ENCODE measurements around the gene CCL19.

CCL19 gene

DNA sequence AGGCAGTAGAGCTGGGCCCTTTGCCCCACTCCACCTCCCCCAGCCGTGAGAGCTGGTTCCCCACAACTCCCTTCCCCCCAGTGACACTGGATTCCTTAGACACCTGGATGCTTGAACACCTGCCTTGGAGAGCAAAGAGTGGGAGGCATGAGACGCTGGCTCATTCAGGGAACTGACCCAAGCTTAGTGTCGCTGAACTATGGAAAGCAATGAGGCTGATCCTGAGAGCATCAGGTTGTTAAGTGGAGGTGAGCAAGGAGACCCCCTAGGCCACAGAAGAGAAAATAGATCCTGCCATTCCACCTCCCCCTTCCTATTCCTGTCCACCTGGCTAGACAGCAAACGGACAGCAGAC, 2.0 kb downstream of the CCL19 start:
- Histone ChIP-seq H3K9me3 (ENCODE audit: severe bottlenecking) (no peaks in the 10 kb centered on the region), H3K27ac (ENCODE audit: poor library complexity, severe bottlenecking) (no peak overlapping the region), H3K27me3 (ENCODE audit: insufficient read depth, poor library complexity, severe bottlenecking) (no peaks in the 10 kb centered on the region), H3K4me1 (ENCODE audit: insufficient read depth, poor library complexity, severe bottlenecking) (no peaks in the 10 kb centered on the region), H3K36me3 (ENCODE audit: low read depth) (no peaks in the 10 kb centered on the region), H3K4me3 (ENCODE audit: severe bottlenecking) (no peak overlapping the region)
- TF ChIP-seq, protein P1, sequence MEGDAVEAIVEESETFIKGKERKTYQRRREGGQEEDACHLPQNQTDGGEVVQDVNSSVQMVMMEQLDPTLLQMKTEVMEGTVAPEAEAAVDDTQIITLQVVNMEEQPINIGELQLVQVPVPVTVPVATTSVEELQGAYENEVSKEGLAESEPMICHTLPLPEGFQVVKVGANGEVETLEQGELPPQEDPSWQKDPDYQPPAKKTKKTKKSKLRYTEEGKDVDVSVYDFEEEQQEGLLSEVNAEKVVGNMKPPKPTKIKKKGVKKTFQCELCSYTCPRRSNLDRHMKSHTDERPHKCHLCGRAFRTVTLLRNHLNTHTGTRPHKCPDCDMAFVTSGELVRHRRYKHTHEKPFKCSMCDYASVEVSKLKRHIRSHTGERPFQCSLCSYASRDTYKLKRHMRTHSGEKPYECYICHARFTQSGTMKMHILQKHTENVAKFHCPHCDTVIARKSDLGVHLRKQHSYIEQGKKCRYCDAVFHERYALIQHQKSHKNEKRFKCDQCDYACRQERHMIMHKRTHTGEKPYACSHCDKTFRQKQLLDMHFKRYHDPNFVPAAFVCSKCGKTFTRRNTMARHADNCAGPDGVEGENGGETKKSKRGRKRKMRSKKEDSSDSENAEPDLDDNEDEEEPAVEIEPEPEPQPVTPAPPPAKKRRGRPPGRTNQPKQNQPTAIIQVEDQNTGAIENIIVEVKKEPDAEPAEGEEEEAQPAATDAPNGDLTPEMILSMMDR (IDR thresholded peaks at IDR 0.05; ENCODE audit: poor library complexity, severe bottlenecking), result no peak
- ATAC-seq (ENCODE audit: low read depth) (no peak), DNase-seq (ENCODE audit: low spot score) (no peak)

DNA sequence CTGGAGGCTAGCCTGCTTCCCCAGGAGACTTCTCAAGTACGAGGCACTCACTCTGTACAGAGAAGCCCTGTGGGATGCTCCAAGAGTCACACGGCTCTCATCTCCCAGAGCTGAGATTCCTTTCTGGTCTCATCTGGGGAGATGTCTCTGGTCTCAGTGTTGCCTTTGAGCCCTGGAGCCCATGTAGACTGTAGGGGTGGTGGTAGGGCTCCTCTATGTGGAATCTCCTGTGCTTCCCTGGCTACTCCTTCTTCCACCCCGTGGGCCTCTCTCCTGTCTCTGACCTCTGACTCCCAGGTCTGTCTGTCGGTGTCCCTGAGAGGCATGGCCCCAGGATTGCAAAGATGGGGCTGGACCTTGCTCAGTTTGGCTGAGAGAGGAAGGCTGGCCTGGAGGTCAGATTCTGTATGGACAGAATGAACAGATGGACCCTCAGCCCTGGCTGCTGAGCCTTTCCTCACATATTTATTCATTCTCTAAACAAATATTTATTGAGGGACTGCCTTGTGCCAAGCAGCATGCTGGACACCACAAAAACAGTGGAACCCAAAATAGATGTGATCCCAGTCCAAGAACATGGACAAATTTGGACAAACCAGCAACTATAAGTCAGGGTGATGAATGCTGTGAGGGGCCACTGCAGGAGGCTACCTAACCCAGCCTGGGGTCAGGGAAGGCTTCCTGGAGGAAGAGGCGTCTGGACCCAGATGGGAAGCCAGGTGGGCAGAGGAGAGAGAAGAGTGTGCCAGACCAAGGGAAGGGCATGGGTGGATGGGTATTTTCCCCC, 2.6 kb downstream of the CCL19 start:
- Histone ChIP-seq H3K4me1 (ENCODE audit: insufficient read depth, poor library complexity, severe bottlenecking) (no peaks in the 10 kb centered on the region), H3K4me3 (ENCODE audit: severe bottlenecking) (no peak overlapping the region), H3K36me3 (ENCODE audit: low read depth) (no peaks in the 10 kb centered on the region), H3K27ac (ENCODE audit: poor library complexity, severe bottlenecking) (no peak overlapping the region), H3K27me3 (ENCODE audit: insufficient read depth, poor library complexity, severe bottlenecking) (no peaks in the 10 kb centered on the region), H3K9me3 (ENCODE audit: severe bottlenecking) (no peaks in the 10 kb centered on the region)
- ATAC-seq (ENCODE audit: low read depth) (no peak), DNase-seq (ENCODE audit: low spot score) (no peak)
- TF ChIP-seq, protein P1 (IDR thresholded peaks at IDR 0.05; ENCODE audit: poor library complexity, severe bottlenecking), result no peak

DNA sequence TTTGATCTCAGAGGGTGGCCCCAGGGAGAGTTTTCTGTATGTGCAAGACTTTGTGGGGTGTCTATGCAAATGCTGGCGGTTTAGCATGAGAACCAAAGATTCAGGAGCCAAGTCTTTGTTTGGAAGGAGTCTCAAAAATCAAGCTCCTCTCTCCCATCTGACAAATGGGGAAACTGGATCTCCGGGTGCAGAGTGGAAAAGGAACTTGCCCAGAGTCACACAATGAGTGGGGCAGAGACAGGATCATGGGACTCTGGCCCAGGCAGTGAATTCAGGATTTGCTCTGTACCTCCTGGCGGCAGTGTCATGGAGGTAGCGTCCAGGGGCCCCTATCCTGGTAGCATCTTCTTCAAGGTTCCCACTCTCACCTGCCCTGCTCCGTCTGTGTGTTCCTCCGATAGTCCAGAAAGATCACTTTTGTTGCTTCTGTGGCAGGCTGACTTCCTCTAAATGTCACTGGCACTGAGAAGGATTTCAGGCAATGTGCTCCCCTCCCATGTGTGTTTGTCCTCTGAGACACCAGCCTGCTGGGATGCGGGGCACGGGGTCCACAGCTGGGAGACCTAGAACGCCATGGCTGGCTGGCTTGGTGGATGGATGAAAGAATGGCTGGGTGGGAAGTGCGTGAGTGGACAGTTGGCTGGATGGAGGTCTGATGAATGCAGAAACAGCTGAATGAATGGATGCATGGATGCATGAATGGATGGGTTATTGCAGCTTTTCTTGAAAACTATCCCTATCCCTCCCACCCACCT, 3.6 kb downstream of the CCL19 start:
- H3K9me3 ChIP-seq (ENCODE audit: severe bottlenecking), result no peaks in the 10 kb centered on the region
- H3K4me3 ChIP-seq (ENCODE audit: severe bottlenecking), result no peak overlapping the region
- no peaks in the 10 kb centered on the region for H3K4me1 ChIP-seq (ENCODE audit: insufficient read depth, poor library complexity, severe bottlenecking)
- H3K27me3 ChIP-seq (ENCODE audit: insufficient read depth, poor library complexity, severe bottlenecking), result no peaks in the 10 kb centered on the region
- TF ChIP-seq, protein P1 (IDR thresholded peaks at IDR 0.05; ENCODE audit: poor library complexity, severe bottlenecking), result no peak
- no peaks in the 10 kb centered on the region for H3K36me3 ChIP-seq (ENCODE audit: low read depth)
- ATAC-seq (ENCODE audit: low read depth) (no peak), DNase-seq (ENCODE audit: low spot score) (no peak)
- no peak overlapping the region for H3K27ac ChIP-seq (ENCODE audit: poor library complexity, severe bottlenecking)

DNA sequence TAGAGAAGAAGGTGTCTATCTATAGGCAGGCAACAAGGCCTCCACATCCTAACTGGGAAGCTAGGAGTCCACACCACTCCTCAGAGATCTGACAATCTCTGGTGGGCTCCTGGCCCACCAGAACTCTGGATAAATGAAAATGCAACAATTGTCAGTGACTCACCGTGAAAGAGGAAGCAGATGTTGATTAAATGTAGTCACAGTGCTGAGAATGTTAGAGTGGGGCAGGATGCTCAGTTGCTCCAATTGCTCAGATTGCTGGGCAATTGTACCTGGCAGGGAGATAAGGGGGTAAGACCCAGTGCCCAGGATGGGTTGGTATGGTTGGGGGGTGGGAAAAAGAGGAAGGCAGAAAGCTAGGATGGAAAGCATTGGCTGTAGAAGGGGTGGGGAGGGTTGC, 4.3 kb downstream of the CCL19 start:
- H3K4me3 ChIP-seq (ENCODE audit: severe bottlenecking), result no peak overlapping the region
- H3K9me3 ChIP-seq (ENCODE audit: severe bottlenecking), result no peaks in the 10 kb centered on the region
- ATAC-seq (ENCODE audit: low read depth) (no peak), DNase-seq (ENCODE audit: low spot score) (no peak)
- no peaks in the 10 kb centered on the region for H3K4me1 ChIP-seq (ENCODE audit: insufficient read depth, poor library complexity, severe bottlenecking)
- H3K36me3 ChIP-seq (ENCODE audit: low read depth), result no peaks in the 10 kb centered on the region
- TF ChIP-seq, protein P1 (IDR thresholded peaks at IDR 0.05; ENCODE audit: poor library complexity, severe bottlenecking), result no peak
- H3K27me3 ChIP-seq (ENCODE audit: insufficient read depth, poor library complexity, severe bottlenecking), result no peaks in the 10 kb centered on the region
- H3K27ac ChIP-seq (ENCODE audit: poor library complexity, severe bottlenecking), result no peak overlapping the region

DNA sequence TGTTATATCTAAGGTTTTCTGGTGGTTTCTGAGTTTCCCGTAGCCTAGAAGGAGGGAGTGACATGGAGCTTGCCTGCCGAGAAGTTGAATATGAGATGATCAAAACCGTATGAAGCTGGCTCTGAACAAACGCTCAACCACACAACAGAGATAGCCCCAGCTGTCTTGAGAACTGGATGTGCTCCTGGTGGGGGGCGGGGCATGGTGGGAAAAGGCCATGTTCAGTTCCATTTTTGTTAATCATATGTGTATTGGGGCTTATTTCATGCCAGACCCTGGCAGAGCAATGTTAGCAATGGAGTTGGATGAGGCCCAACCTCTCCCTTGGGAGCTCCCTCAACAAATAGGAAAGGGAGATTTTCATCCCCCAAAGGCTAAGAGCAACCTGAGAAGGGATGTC, 4.8 kb downstream of the CCL19 start:
- Histone ChIP-seq H3K4me1 (ENCODE audit: insufficient read depth, poor library complexity, severe bottlenecking) (no peaks in the 10 kb centered on the region), H3K27ac (ENCODE audit: poor library complexity, severe bottlenecking) (no peak overlapping the region), H3K4me3 (ENCODE audit: severe bottlenecking) (no peak overlapping the region), H3K9me3 (ENCODE audit: severe bottlenecking) (no peaks in the 10 kb centered on the region), H3K27me3 (ENCODE audit: insufficient read depth, poor library complexity, severe bottlenecking) (no peaks in the 10 kb centered on the region), H3K36me3 (ENCODE audit: low read depth) (no peaks in the 10 kb centered on the region)
- TF ChIP-seq, protein P1 (IDR thresholded peaks at IDR 0.05; ENCODE audit: poor library complexity, severe bottlenecking), result no peak
- DNase-seq (ENCODE audit: low spot score), result no peak
- ATAC-seq (ENCODE audit: low read depth), result no peak

Measured in RWPE2 (cell line).